ENCODE measurements around the gene LRRC3C.
"Not testable (repeated sequence)": the region's sequence is repeated elsewhere in the genome, so short reads cannot be mapped to it uniquely, and the experiment has no call there.

The LRRC3C gene

GRCh38 chr17:39927101-39927928, at the start of gene LRRC3C, which contains the start of gene ORMDL3:
TSS of gene LRRC3C (plus strand) at chr17:39927732. CDS start at chr17:39941524, 13,792 bp downstream.
TSS of gene ORMDL3 (minus strand) at chr17:39927601. CDS start at chr17:39924203, 3,398 bp downstream.
- no peak for TF ChIP-seq CTCF (IDR thresholded peaks at IDR 0.05; ENCODE audit: low read depth, low read length, missing control alignments)
- H3K4me3 ChIP-seq (ENCODE audit: low read depth, low read length): peak within 1 kb of the TSS; percentile 63
- peak; percentile 60 for DNase-seq (ENCODE audit: low read depth)

GRCh38 chr17:39886102-39886501, 41.4 kb upstream of the LRRC3C start:
- not testable (repeated sequence) for H3K4me3 ChIP-seq (ENCODE audit: low read depth, low read length); DNase-seq (ENCODE audit: low read depth)

GRCh38 chr17:39887078-39887477, 40.5 kb upstream of the LRRC3C start:
- no peak overlapping the region for H3K4me3 ChIP-seq (ENCODE audit: low read depth, low read length)
- TF ChIP-seq CTCF (IDR thresholded peaks at IDR 0.05; ENCODE audit: low read depth, low read length, missing control alignments): no peak
- DNase-seq (ENCODE audit: low read depth): no peak

- no peak overlapping the region for H3K4me3 ChIP-seq (ENCODE audit: low read depth, low read length)
- TF ChIP-seq CTCF (IDR thresholded peaks at IDR 0.05; ENCODE audit: low read depth, low read length, missing control alignments): no peak
- DNase-seq (ENCODE audit: low read depth): no peak
These were observed 38.3 kb upstream of the LRRC3C start for GRCh38 chr17:39889200-39889599.

GRCh38 chr17:39894681-39895376, 32.7 kb upstream of the LRRC3C start:
- no peak for DNase-seq (ENCODE audit: low read depth)
- no peak for TF ChIP-seq CTCF (IDR thresholded peaks at IDR 0.05; ENCODE audit: low read depth, low read length, missing control alignments)
- H3K4me3 ChIP-seq (ENCODE audit: low read depth, low read length): no peak overlapping the region

- no peak overlapping the region for H3K4me3 ChIP-seq (ENCODE audit: low read depth, low read length)
- no peak for TF ChIP-seq CTCF (IDR thresholded peaks at IDR 0.05; ENCODE audit: low read depth, low read length, missing control alignments)
- DNase-seq (ENCODE audit: low read depth): no peak
These were observed 29.4 kb upstream of the LRRC3C start for GRCh38 chr17:39898088-39898487.

GRCh38 chr17:39899215-39899614, 28.3 kb upstream of the LRRC3C start:
- TF ChIP-seq CTCF (IDR thresholded peaks at IDR 0.05; ENCODE audit: low read depth, low read length, missing control alignments): no peak
- no peak for DNase-seq (ENCODE audit: low read depth)
- no peak overlapping the region for H3K4me3 ChIP-seq (ENCODE audit: low read depth, low read length)

- not testable (repeated sequence) for DNase-seq (ENCODE audit: low read depth); H3K4me3 ChIP-seq (ENCODE audit: low read depth, low read length)
These were observed 25.5 kb upstream of the LRRC3C start for GRCh38 chr17:39902027-39902426.

All from GM12864 (cell line).